ENCODE data around the gene MAP4.
A peak's percentile ranks its signal among the peaks of the same experiment; 100 is the strongest.

Gene MAP4

DNA sequence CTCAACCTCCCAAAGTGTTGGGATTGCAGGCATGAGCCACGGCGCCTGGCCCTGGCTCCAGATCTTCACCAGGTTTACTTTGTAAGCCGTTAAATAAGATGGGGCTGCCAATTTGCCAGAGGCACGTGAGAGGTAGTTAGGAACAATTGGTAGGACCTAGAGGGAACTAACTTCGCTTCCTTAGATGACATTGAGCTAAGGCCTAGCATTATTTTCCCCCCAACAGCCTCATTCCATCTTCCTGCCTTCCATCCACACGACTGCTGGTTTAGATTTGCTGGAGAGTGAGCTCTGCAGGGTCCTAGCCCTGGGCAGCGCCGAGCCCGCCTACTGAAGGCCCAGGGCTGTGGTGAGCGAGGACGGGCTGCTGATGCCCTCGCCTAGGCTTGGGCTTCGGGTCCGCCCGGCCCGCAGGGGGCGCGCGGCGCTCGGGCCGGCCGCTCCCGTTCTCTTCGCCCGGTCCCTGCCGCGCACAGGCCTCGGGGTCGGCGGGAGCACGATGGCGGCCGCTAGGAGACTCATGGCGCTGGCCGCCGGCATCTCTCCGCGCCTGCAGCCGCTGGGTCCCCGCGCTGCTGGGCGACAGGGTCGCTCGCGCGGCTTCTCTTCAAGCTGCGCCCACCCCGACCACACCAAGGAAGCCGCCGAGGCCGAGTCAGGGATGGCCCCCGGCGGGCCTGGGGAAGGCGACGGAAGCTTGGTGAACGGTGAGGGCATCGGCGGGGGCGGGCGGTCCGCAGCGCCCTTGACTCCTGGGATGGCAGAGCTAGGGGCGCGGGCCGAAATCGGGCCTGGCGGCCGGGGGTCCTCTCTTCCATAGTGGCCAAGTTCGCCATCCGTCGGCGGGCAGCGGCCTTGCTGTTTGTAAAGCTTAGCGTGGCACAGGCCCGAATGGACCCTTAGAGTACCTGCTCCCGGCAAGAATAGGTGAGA lies 191.4 kb downstream of the MAP4 start:
- DNase-seq: peak; percentile 58 to 78

- no peak for DNase-seq
Observed at GRCh38 chr3:47817609-47818008, 198.6 kb downstream of the MAP4 start.

- no peak for DNase-seq
Observed at GRCh38 chr3:47813551-47814177, 202.6 kb downstream of the MAP4 start.

GRCh38 chr3:47804577-47804976 lies 211.6 kb downstream of the MAP4 start:
- no peak for DNase-seq

DNA sequence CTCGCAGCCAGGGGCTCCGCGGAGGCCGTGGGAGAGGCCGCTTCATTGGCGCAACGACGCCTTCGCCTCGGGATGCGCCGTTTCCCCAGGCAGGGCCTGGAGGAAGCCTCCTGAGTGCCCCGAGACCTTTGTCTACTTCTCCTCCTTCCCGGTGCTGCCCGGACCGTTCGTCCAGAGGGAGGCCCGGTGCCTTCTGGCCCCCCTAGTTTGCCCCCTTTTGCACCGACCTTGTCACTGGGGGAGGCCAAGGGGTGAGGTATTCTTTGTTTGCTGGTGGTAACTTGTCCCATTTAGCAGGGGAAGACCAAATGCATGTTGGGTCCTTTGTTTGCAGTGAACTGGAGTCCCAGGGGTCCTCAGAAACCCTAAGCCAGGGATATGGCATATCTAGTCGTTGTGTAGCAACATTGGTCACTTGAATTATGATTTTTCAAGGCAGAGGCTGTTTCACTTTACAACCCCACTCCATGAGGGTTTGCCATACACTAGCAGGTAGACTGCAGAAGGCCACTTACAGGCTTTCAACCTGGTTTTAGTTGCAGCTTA lies 212.7 kb downstream of the MAP4 start:
- peak in 1 of 2 experiments; percentile 24 for DNase-seq

DNA sequence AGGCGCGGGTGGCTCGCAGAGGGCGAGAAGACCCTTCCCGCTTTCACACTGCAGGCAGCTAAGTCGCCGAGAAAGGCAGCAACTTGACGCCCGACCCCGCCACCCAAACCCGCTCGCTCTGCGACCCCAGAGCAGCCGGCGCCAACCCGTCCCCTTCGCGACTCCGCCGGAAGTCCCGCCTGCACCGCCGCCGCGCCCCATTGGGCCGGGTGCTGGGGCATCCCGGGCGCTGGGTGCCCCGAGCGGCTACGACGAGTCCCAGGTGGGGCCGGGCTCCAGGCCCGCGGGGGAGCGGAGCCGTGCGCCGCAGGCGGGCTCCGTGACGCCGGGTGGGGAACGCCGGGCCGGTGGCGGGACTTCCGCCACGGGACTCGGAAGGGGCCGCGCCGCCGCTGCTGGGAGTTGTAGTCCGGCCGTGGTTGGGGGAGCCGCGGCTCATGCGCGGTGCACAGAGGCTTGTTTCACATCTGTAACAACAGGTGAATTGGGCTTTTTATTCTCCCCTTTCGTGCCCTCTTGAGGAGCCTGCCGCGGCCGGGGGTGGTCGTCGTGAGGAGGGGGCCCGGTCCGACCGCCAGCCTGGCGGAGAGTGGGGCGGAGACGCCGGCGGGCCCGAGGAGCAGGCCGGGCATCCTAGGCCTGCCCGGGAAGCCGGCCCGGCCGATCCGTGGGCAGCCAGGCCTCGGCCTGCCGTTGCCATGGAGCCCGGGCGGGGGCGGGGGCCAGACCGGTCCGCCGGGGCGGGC lies 213.3 kb downstream of the MAP4 start, which contains the start of gene DHX30:
TSS of gene DHX30 (plus strand) at position 405 of the 746 bp plus-strand sequence. CDS start 7,546 bp downstream, outside the sequence.
- peak; percentile 53 to 68 for DNase-seq

Data from NCI-H524 (cell line).